ENCODE data around the gene GSG1L2.
"Not testable (repeated sequence)": the region's sequence is repeated elsewhere in the genome, so short reads cannot be mapped to it uniquely, and the experiment has no call there.

GSG1L2 gene

DNA sequence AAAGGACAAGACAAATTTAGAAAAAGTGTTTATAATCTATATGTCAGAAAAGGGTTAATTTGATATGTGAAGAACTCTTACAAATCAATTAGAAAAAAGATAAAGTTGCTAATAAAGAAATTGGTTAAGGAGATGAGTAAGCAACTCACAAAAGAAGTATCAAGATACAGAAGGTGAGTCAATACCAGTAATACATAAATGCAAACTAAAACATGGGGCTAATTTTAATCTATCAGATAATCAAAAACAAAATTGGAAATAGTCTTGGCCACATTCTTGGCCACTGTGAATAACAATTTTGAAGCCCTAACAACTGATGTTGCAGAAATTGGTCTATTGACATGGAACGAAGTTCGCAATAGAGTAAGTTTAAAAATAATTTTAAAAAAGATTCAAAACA, 37.3 kb downstream of the GSG1L2 start:
- DNase-seq: no peak

DNA sequence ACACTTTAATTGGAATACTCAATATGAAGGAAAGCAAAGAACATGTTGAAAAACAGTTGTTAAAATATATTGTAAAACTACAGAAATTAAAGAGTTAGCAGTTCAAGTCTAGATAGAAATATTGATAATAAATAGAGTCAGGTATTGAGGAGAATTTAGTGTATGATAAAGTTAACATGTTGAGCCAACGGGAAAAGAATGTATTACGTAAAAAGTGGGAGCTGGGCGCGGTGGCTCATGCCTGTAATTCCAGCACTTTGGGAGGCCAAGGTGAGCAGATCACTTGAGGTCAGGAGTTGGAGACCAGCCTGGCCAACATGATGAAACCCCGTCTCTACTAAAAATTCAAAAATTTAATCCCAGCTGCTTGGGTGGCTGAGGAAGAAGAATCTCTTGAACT, 38.4 kb downstream of the GSG1L2 start:
- DNase-seq: not testable (repeated sequence)

DNA sequence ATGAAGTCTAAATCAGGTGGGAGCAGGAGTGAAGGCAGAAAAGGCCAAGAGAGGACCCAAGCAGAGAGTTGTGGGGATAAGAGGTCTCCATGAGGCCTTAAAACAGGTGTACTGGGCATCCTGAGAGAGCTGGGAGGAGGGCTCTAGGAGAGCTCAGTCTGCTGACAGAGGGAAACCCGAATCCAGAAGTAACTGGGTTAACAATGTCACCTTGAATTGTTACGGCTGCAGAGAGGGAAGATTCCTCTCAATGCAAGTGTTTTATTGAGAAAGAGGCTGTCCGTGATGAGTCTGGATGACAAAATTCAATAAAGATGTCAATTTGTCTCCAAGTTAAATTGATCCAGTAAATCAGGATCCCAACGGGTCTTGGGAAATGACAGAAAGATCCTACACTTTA, 38.8 kb downstream of the GSG1L2 start:
- no peak for DNase-seq

DNA sequence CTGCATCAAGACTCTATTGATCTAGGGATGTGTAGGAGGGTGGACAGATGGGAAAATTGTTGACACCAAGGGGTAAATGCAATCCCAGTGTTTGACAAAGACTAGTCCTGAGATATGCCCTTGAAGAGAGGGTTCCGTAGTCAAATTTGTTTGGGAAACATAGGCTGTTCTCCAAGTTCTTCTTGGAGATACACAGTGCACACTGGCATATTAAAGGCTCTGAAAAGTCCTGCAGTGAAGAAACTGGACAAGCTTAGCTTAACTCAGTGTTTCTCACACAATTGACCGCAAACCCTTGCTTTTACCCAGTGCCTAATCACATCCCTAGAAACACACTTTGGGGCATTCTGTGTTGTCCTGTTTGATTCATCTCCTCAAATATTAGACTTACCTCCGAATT, 41.3 kb downstream of the GSG1L2 start:
- DNase-seq: no peak

DNA sequence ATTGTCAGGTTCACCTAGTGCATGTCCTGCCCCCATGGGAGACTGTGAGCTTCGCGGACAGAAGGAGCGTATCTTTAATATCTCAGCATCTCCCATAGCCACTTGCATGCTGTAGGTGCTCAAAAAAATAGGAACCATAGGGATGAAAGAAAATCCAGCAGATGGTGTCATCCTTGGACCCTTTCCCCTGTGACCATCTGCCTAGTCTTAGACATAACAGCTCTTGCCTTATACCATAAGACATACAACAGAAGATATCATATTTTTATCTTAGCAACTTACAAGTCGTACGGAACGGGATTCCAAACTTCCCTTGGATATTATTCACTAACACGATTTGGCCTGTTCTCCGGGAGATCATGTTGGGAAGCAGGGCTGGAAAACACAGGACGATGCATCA, 45.0 kb downstream of the GSG1L2 start:
- peak; percentile 91 for DNase-seq

DNA sequence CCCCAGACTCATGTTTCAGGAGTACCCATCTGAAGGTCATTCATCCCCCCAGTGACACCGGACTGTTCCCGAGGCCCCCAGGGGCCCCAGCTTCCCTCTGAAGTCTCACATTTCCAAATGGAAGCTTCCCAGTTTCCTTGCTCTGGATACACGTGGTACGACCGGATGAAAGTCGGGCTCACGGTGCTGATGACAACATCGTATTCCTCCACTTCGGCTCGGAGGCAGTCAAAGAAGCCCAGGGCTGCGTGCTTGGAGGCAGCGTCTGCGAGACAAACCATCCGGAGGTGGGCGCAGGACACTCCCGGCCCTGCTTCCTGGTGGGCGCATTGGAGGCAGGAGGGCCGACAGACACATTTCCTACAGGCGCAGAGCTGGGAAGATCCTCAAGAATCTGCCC, 49.2 kb downstream of the GSG1L2 start:
- DNase-seq: no peak

DNA sequence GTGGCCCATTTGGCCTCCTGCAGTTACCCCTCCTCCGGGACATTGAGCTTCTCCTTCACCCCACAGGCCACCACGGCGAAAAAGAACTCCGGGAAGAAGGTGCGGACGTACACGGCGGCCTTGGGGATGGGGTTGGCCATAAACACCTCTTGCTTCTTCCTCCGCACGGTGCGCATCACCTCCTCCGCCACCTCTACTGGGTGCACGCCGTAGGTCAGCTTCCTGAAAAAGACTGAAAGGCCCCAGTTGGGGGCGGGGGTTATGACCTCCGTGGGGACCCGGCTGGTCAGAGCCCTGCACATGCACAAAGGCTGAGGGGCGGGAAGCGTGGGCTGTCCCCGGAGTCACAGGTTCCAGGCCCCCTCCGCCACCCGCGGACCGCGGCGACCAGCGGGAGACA, 50.4 kb downstream of the GSG1L2 start:
- no peak for DNase-seq

DNA sequence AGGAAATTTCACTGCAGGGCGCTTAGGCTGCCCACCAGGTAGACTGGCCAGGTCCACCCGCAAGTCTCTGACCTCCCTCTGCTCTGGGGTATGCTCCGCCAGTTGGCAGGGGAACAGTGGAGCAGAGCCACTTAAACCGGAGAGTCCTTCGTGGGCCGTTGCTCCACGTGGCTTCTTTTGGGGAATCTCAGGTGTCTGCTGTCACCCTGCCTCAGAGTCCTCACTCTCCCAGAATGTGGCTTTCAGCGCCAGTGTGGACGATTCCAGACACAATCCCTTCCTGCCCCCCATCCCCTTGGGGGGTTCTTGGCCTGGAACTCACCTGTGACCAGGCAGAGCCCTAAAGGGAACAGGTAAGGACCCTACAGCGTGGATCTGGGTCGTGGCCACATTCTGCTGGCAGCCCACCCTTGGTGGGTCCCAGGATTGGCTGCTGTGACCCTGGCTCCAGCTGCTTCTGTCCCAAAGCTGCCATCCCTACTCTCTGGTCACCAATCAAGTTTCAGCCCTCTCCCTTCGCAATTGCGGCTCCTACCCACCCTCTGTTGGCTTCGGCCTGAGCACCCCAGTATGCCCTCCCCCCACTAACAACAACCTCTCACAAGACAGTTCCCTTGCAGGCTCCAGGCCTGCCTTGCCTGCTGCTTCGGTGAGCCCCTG, 52.7 kb downstream of the GSG1L2 start:
- no peak for DNase-seq

GRCh38 chr17:9768381-9768934, 53.4 kb downstream of the GSG1L2 start:
- peak; percentile 19 for DNase-seq

DNA sequence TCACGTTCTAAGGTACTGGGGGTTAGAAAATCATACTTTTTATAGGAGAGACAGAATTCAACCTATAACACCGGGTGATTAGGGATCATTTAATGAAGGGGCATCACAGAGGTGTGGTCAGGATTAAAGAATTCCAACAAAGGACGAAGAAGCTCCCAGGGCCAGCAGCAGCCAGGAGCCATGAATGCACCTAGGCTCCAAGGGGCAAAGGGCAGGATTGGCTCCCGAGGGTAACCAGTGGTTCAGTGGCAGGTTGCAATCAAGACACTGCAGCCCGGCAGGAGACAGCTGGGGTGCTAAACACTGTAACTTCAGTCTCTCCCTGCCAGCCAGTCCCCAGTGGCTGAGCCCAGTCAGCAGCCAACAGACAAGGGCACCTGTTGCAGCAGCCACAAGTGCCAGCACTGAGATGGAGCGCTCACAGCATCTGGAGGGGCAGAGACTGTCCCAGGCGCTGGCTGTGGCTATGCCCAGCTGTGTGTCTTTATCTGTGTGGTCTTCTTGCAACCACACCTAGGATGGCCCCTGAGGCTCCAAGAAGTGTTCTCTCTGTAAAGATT, 54.4 kb downstream of the GSG1L2 start:
- DNase-seq: no peak

DNA sequence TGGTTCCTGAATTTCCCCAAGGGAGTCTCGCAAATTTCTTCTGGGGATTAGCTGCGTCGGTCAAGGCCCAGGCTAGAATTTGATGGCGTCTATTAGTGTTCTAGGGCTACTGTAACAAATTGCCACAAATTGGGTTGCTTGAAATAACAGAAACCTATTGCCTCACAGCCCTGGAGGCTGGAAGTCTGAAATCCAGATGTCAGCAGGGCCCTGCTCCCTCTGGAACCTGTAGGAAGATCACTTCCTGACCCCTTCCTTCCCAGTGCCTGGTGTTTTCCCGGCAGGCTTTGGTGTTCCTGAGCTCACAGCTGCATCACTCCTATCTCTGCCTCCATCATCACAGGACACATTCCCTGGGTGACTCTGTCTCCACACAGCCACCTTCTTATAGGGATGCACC, 54.9 kb downstream of the GSG1L2 start:
- no peak for DNase-seq

DNA sequence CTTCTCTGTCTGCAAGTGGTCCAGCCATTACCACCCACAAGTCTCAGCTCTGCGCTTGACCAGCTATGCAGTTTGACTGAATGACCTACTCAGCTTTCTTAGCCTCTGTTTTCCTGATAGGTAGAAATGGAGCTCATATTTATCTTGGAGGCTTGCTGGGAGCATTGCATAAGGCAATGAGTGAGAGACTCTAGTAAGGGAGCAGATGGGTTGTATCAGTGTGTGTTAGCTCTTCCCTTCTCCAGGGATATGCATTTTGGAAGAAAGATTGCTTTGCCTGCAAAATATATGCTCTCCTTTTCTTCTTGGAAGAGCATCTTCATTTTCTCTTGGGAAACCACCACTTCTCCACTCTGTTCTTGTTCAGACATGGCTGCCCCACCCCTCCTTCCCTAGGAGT, 56.6 kb downstream of the GSG1L2 start:
- DNase-seq: no peak

- peak; percentile 65 for DNase-seq
These were observed 58.2 kb downstream of the GSG1L2 start for GRCh38 chr17:9763643-9764042.

GRCh38 chr17:9760266-9760665, 61.6 kb downstream of the GSG1L2 start:
- DNase-seq: no peak

DNA sequence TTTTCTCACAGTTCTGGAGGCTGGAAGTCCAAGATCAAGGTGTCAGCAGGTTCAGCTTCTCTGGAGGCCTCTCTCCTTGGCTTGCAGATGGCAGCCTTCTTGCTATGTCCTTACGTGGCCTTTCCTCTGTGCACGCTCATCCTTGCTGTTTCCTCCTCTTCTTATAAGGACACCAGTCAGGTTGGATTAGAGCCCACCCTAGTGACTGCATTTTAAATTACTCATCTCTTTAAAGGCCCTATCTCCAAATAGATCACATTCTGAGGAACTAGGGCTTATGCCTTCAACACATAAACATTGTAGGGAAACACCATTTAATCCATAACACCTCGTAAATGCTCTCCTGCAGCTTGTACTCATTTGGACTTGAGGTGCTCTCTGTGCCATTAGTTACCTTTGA, 66.8 kb downstream of the GSG1L2 start:
- DNase-seq: no peak

Measured in NCI-H524 treated with DMSO at 0.1 percent for 48 hours (cell line).